ENCODE measurements around the gene NXNL2. TPM values are rescaled to one million over a fixed set of nuclear protein-coding genes. Genes with fewer than 3 reads are reported as not detected.
A peak's percentile ranks its signal among the peaks of the same experiment; 100 is the strongest.

Gene NXNL2
- total RNA-seq, 1 experiment from 2014 or later, result 0.66 TPM

DNA sequence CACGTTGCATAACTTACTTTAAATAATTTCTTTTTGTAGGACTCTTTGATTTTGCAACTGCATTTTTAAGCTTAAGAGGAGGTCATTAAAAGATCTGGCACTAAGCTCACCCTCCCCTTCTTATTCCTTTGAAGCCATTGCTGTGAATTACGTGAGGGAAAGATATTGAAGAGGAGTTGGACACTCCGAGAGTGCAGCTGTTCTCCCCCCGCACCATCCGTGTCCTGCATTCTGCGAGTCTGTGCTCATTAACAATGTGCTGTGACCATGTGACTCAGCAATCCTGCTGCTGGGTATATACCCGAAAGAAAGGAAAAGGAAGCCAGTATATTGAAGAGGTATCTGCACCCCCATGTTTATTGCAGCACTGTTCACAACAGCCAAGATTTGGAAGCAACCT lies 40.0 kb downstream of the NXNL2 start:
- no peaks in the 10 kb centered on the region for H3K27me3 ChIP-seq (ENCODE audit: low read length)
- TF ChIP-seq, protein P1, sequence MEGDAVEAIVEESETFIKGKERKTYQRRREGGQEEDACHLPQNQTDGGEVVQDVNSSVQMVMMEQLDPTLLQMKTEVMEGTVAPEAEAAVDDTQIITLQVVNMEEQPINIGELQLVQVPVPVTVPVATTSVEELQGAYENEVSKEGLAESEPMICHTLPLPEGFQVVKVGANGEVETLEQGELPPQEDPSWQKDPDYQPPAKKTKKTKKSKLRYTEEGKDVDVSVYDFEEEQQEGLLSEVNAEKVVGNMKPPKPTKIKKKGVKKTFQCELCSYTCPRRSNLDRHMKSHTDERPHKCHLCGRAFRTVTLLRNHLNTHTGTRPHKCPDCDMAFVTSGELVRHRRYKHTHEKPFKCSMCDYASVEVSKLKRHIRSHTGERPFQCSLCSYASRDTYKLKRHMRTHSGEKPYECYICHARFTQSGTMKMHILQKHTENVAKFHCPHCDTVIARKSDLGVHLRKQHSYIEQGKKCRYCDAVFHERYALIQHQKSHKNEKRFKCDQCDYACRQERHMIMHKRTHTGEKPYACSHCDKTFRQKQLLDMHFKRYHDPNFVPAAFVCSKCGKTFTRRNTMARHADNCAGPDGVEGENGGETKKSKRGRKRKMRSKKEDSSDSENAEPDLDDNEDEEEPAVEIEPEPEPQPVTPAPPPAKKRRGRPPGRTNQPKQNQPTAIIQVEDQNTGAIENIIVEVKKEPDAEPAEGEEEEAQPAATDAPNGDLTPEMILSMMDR (conservative IDR thresholded peaks at IDR 0.05; ENCODE audit: low read depth, low read length), result no peak
- TF ChIP-seq EZH2 (IDR thresholded peaks at IDR 0.05; ENCODE audit: low read length, unreplicated experiment), result no peak
- TF ChIP-seq EZH2phosphoT487 (IDR thresholded peaks at IDR 0.05; ENCODE audit: borderline replicate concordance, low read length), result no peak
- H3K9ac ChIP-seq (ENCODE audit: low read length), result no peak overlapping the region
- H3K27ac ChIP-seq (ENCODE audit: low read length), result no peak overlapping the region
- intact Hi-C loops (cut with micrococcal nuclease), result no loop called here
- 0 out of 2 replicates have a peak, but pooled peaks cover 3% of the 10 kb centered on the region for H3K4me1 ChIP-seq (ENCODE audit: insufficient read depth, low read length)
- H3K9me2 ChIP-seq (replicated peaks; ENCODE audit: low read length), result no peaks in the 10 kb centered on the region
- H3K79me2 ChIP-seq (ENCODE audit: low read length), result no peaks in the 10 kb centered on the region
- no peaks in the 10 kb centered on the region for H3K36me3 ChIP-seq (ENCODE audit: low read depth, low read length)
- no peaks in the 10 kb centered on the region for H3F3A ChIP-seq (ENCODE audit: low read length, unreplicated experiment)
- no peak overlapping the region for H3K4me2 ChIP-seq (ENCODE audit: low read length)
- CTCF ChIA-PET, result no interaction called here
- H4K20me1 ChIP-seq (ENCODE audit: low read length), result no peaks in the 10 kb centered on the region
- POLR2A ChIA-PET (ENCODE audit: unreplicated experiment), result no interaction called here
- no peaks in the 10 kb centered on the region for H3K9me3 ChIP-seq (ENCODE audit: low read length)
- DNase-seq, result no peak
- no peak overlapping the region for H3K4me3 ChIP-seq (ENCODE audit: low read length)
- no TSS peak for BruUV-seq (replicated peaks)
- no peak for ATAC-seq
- H2AFZ ChIP-seq (ENCODE audit: low read length), result no peak overlapping the region

DNA sequence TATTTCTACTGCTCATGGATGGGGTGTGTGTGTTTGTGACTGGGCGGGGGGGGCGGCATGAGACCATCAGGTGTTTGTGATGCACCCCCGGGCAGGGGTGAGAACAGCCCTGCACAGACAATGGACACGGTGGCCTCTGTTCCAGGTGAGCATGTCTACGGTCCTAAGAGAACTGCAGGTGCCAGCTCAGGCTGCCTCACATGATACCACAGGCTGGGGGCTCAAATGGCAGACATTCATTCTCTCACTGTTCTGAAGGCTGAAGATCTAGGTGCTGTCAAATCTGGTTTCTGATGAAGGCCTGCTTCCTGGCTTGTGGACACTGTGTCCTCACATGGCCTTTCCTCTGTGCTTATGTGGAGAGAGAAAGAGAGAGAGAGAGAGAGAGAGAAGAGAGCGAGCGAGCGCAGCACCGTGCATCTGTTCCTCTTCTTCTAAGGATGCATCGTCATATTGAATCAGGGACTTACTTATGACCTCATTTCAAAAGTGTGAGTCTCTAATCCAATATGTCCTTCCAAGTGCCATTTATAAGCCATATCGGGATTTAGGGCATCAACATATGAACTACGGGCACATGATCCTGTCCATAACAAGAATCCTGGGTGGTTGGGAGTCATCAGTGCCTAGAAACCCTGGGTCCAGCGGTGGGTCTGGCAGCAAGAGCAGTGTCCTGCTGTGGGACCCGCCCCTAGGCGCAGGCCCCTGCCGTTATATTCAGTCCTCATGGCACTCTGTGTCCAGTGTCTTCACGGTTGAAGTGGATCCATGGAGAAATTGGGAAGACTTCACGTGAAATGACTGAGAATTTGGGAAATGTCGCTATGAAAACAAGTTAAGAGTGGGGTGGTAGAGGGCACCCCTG lies 42.5 kb downstream of the NXNL2 start:
- DNase-seq (no peak), ATAC-seq (no peak)
- Histone ChIP-seq H3K27ac (ENCODE audit: low read length) (no peak overlapping the region), H3K27me3 (ENCODE audit: low read length) (no peaks in the 10 kb centered on the region), H3K9ac (ENCODE audit: low read length) (no peak overlapping the region), H3K79me2 (ENCODE audit: low read length) (no peaks in the 10 kb centered on the region), H3K4me1 (ENCODE audit: insufficient read depth, low read length) (0 out of 2 replicates have a peak, but pooled peaks cover 3% of the 10 kb centered on the region), H3K4me3 (ENCODE audit: low read length) (no peak overlapping the region), H3K36me3 (ENCODE audit: low read depth, low read length) (no peaks in the 10 kb centered on the region), H3K9me2 (replicated peaks; ENCODE audit: low read length) (no peaks in the 10 kb centered on the region), H3F3A (ENCODE audit: low read length, unreplicated experiment) (no peaks in the 10 kb centered on the region), H4K20me1 (ENCODE audit: low read length) (no peaks in the 10 kb centered on the region), H3K9me3 (ENCODE audit: low read length) (no peaks in the 10 kb centered on the region), H3K4me2 (ENCODE audit: low read length) (0 out of 2 replicates have a peak overlapping the region, but pooled peaks have one; percentile 39), H2AFZ (ENCODE audit: low read length) (peak overlapping the region; percentile 76)
- no TSS peak for BruUV-seq (replicated peaks)
- intact Hi-C loops (cut with micrococcal nuclease), result loop anchor here (2.0 kb wide), 1 partner anchor 405 kb away; no protein-coding TSS in a partner anchor
- CTCF ChIA-PET, result no interaction called here
- POLR2A ChIA-PET (ENCODE audit: unreplicated experiment), result no interaction called here
- TF ChIP-seq, protein P1 (conservative IDR thresholded peaks at IDR 0.05; ENCODE audit: low read depth, low read length), result no peak
- no peak for TF ChIP-seq EZH2phosphoT487 (IDR thresholded peaks at IDR 0.05; ENCODE audit: borderline replicate concordance, low read length)
- no peak for TF ChIP-seq EZH2 (IDR thresholded peaks at IDR 0.05; ENCODE audit: low read length, unreplicated experiment)
